HEK293T (cell line): ENCODE data around the gene L3MBTL4.

Experiments used
- BHLHE40 ChIP-seq: fragments of 450-650 bp; IDR thresholded peaks from 2 replicates; pipeline ENCODE4 v1.6.1; 2016; ENCODE audit warnings: mild to moderate bottlenecking, moderate library complexity, borderline replicate concordance
- ELF4 ChIP-seq: fragments of 450-650 bp; IDR thresholded peaks from 2 replicates; pipeline ENCODE4 v1.6.1; 2017; ENCODE audit warnings: antibody characterized with exemption
- FOXM1 ChIP-seq: fragments of 450-650 bp; IDR thresholded peaks from 2 replicates; pipeline ENCODE4 v1.6.1; 2017; ENCODE audit warnings: mild to moderate bottlenecking, borderline replicate concordance
- L3MBTL2 ChIP-seq: fragments of 450-650 bp; conservative IDR thresholded peaks from 2 replicates; pipeline ENCODE4 v1.6.1; 2016; ENCODE audit warnings: mild to moderate bottlenecking
- LEF1 ChIP-seq: fragments of 450-650 bp; IDR thresholded peaks from 2 replicates; pipeline ENCODE4 v1.6.1; 2017; ENCODE audit warnings: mild to moderate bottlenecking, borderline replicate concordance
- NFRKB ChIP-seq: fragments of 450-650 bp; IDR thresholded peaks from 2 replicates; pipeline ENCODE4 v1.6.1; 2016; ENCODE audit warnings: mild to moderate bottlenecking, moderate library complexity
- SUZ12 ChIP-seq: fragments of 450-650 bp; IDR thresholded peaks from 2 replicates; pipeline ENCODE4 v1.6.1; 2016; ENCODE audit warnings: mild to moderate bottlenecking
- TARDBP ChIP-seq: fragments of 450-650 bp; IDR thresholded peaks from 2 replicates; pipeline ENCODE4 v1.6.1; 2016
- ZNF384 ChIP-seq: fragments of 450-650 bp; IDR thresholded peaks from 2 replicates; pipeline ENCODE4 v1.6.1; 2016

DNA sequence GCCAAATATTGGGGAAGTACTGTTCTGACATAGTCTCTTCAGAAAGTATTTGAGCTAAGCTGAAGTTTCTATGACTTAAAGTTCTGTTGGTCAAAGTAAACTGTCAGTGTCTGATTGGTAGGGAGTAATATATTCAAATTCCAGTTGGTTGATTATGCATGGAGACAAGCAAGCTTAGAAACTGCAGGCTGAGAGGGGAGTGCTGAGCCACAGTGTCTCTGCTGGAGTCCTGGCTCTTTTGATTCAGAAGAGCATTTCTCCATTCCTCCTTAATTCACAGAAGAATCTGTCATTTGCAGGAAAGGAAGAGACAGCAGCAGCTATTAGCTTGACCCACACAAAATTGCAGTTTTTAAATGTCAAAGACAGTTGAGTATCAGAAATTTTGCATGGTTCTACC is 318.0 kb downstream of the L3MBTL4 start:
- TF ChIP-seq ELF4 (no peak), NFRKB (no peak), BHLHE40 (no peak), SUZ12 (no peak), ZNF384 (no peak), FOXM1 (no peak), LEF1 (no peak), L3MBTL2 (no peak), TARDBP (no peak)
